Keratinocyte (primary cell): ENCODE results near the gene GNG13.

Source experiments
- CTCF ChIP-seq, 3 experiments: IDR thresholded peaks in 1 of 3; conservative IDR thresholded peaks in 1 of 3; optimal IDR thresholded peaks in 1 of 3; 2 replicates in 2 of 3; 3 replicates in 1 of 3; pipeline versions ENCODE3 to v1.5.1; 2011; ENCODE audit warnings: low read length in 3 of 3, mild to moderate bottlenecking in 3 of 3, moderate library complexity in 2 of 3, control low read depth in 1 of 3, inconsistent platforms in 1 of 3; ENCODE audit not compliant: insufficient read depth in 2 of 3; ENCODE audit errors: extremely low read depth in 1 of 3
- EZH2 ChIP-seq: IDR thresholded peaks from one replicate; pipeline ENCODE4 v1.6.1; 2012; ENCODE audit warnings: inconsistent platforms, mild to moderate bottlenecking, low read length, moderate library complexity

- TF ChIP-seq CTCF (optimal IDR thresholded peaks at IDR 0.05 in 1 of 3, IDR thresholded peaks at IDR 0.05 in 1 of 3, conservative IDR thresholded peaks at IDR 0.05 in 1 of 3; ENCODE audit: extremely low read depth in 1 of 3, insufficient read depth in 2 of 3, low read length in 3 of 3): no peak
- no peak for TF ChIP-seq EZH2
Measured at GRCh38 chr16:794091-794822, 6.3 kb downstream of the GNG13 start.
